NCI-H526 (cell line): ENCODE measurements around the gene NKAIN4.
"Not testable (repeated sequence)": the region's sequence is repeated elsewhere in the genome, so short reads cannot be mapped to it uniquely, and the experiment has no call there.

Experiments used
- DNase-seq, 2 experiments: peaks; one replicate each; lab custom pipeline; 2025; lab: John Stamatoyannopoulos, UW

Gene NKAIN4

GRCh38 chr20:63236116-63236837 is 18.0 kb downstream of the NKAIN4 start:
- no peak for DNase-seq

GRCh38 chr20:63235399-63235983 is 18.8 kb downstream of the NKAIN4 start, which contains the start of gene BIRC7:
Gene BIRC7, plus strand, starts transcription at chr20:63235905. Its CDS starts 192 bp downstream, at chr20:63236097.
- DNase-seq: no peak

- DNase-seq: peak in 1 of 2 experiments; percentile 91
These were observed 19.4 kb downstream of the NKAIN4 start for GRCh38 chr20:63234693-63235398.

GRCh38 chr20:63233924-63234323 is 20.3 kb downstream of the NKAIN4 start:
- no peak for DNase-seq

GRCh38 chr20:63233061-63233344 is 21.3 kb downstream of the NKAIN4 start:
- DNase-seq: no peak

GRCh38 chr20:63232235-63233060 is 21.8 kb downstream of the NKAIN4 start:
- no peak for DNase-seq

- peak; percentile 35 to 78 for DNase-seq
These were observed 23.4 kb downstream of the NKAIN4 start for GRCh38 chr20:63230800-63231268.

- no peak for DNase-seq
These were observed 25.5 kb downstream of the NKAIN4 start for GRCh38 chr20:63228806-63229205.

GRCh38 chr20:63227260-63227659 is 27.0 kb downstream of the NKAIN4 start:
- DNase-seq: no peak

- DNase-seq: no peak
These were observed 28.0 kb downstream of the NKAIN4 start for GRCh38 chr20:63226042-63226943.

- DNase-seq: no peak
These were observed 29.2 kb downstream of the NKAIN4 start for GRCh38 chr20:63225082-63225454.

GRCh38 chr20:63224412-63225081 is 29.7 kb downstream of the NKAIN4 start:
- peak in 1 of 2 experiments; percentile 31 for DNase-seq

GRCh38 chr20:63223826-63224207 is 30.4 kb downstream of the NKAIN4 start:
- DNase-seq: no peak

- peak in 1 of 2 experiments; percentile 68 for DNase-seq
These were observed 31.0 kb downstream of the NKAIN4 start for GRCh38 chr20:63223121-63223825.

- DNase-seq: no peak
These were observed 31.7 kb downstream of the NKAIN4 start for GRCh38 chr20:63222541-63222940.

- not testable (repeated sequence) for DNase-seq
These were observed 32.7 kb downstream of the NKAIN4 start for GRCh38 chr20:63221400-63222053.

GRCh38 chr20:63220696-63221399 is 33.4 kb downstream of the NKAIN4 start:
- no peak for DNase-seq

GRCh38 chr20:63219866-63220521 is 34.3 kb downstream of the NKAIN4 start:
- no peak for DNase-seq
